HFFc6 (cell line): ENCODE results near the gene OXNAD1. TPM values are rescaled to one million over a fixed set of nuclear protein-coding genes. Genes with fewer than 3 reads are reported as not detected.

Source experiments
- DNase-seq: peaks from one replicate; pipeline ENCODE4 v3.0.0-alpha.2; 2018
- H3K27ac Mint-ChIP-seq: 2 replicates; pipeline ENCODE4 v1.8.0; 2020; ENCODE audit warnings: mild to moderate bottlenecking, mixed read lengths
- H3K27me3 Mint-ChIP-seq: 2 replicates; pipeline ENCODE4 v1.8.0; 2021; ENCODE audit warnings: mild to moderate bottlenecking, moderate library complexity, mixed read lengths; ENCODE audit not compliant: insufficient read depth
- H3K36me3 Mint-ChIP-seq: 2 replicates; pipeline ENCODE4 v1.8.0; 2021; ENCODE audit warnings: low read depth, mixed read lengths
- H3K4me1 Mint-ChIP-seq: 2 replicates; pipeline ENCODE4 v1.8.0; 2020; ENCODE audit warnings: low read depth, mixed read lengths
- H3K4me3 Mint-ChIP-seq: 2 replicates; pipeline ENCODE4 v1.8.0; 2020; ENCODE audit warnings: mild to moderate bottlenecking, moderate library complexity, mixed read lengths
- H3K9me3 Mint-ChIP-seq: 2 replicates; pipeline ENCODE4 v1.8.0; 2020; ENCODE audit warnings: mild to moderate bottlenecking, mixed read lengths
- CTCF ChIP-seq: fragments of 200-600 bp; sonication (generic); IDR thresholded peaks from 2 replicates; pipeline ENCODE4 v1.5.0; 2021; ENCODE audit warnings: antibody characterized with exemption, mild to moderate bottlenecking
- total RNA-seq, 6 experiments: library from RNA; stranded (reverse); fragmentation: NEBNext Ultra II Directional; extraction: Animal tissue kit (Norgen Biotek cat#: 25700); gene quantifications; 2 replicates in 1 of 6; 3 replicates in 5 of 6; pipeline ENCODE4 v1.2.3, GENCODE V29; 2021

The OXNAD1 gene
- total RNA-seq, 6 experiments from 2014 or later, result 6.4 to 8.7 (median 8.1) TPM

DNA sequence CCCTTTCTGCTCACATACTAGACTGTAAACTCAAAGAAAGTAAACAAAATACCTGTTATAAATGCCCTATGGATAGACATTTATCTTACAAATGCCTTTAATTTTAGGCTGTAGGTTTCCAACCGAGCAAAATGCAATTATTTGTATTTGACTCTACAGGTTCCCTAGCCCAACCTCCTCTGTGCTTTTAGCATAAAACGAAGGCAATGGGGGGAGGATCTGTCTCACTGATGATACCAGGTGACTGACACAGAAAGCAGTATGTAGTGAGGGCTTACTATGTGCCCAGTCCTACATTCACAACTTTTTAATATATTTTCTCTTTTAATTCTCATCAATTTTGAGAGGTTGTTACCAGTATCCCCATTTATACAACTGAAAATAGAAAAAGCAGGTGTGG lies 87.4 kb downstream of the OXNAD1 start:
- Mint-ChIP-seq H3K4me1 (peaks cover 46% of the 10 kb centered on the region), H3K27me3 (peaks cover 2% of the 10 kb centered on the region), H3K27ac (no peak overlapping the region), H3K9me3 (no peaks in the 10 kb centered on the region), H3K4me3 (no peak overlapping the region), H3K36me3 (peaks cover 34% of the 10 kb centered on the region)
- no peak for TF ChIP-seq CTCF
- DNase-seq, result no peak

DNA sequence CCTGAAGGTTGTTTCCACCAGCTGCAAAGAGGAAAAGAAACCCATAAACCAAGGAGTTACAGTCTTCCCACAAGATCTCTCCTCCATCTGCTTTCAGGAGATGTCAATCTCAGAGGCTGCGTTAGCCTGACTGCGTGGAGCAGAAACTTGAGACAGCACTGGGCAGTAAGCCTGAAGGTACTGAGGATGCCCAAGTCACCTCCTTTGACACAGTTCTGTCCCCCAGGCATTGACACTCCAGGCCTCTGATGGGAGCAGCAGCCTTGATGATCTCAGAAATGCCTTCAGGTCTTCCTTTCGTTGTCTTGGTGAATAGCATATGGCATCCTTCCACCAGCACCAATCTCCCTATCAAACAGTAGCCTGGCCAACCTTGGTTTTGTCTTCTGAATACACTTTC lies 89.3 kb downstream of the OXNAD1 start:
- TF ChIP-seq CTCF, result no peak
- peaks cover 48% of the 10 kb centered on the region for H3K4me1 Mint-ChIP-seq
- peaks cover 30% of the 10 kb centered on the region; the same call in 1 of the 2 replicates for H3K36me3 Mint-ChIP-seq
- H3K27me3 Mint-ChIP-seq, result peaks cover 2% of the 10 kb centered on the region; the same call in 1 of the 2 replicates
- no peak overlapping the region for H3K27ac Mint-ChIP-seq
- H3K9me3 Mint-ChIP-seq, result no peaks in the 10 kb centered on the region
- DNase-seq, result no peak
- no peak overlapping the region for H3K4me3 Mint-ChIP-seq

Other genes starting within 250 kb of the OXNAD1 start
- 1 to 10 TPM; 5.5 to 7.2 (median 6.4) TPM for gene GALNT15, start 90.5 kb upstream of the OXNAD1 start, total RNA-seq
- 10 to 100 TPM; 35.5 to 49.8 (median 44.3) TPM for gene DPH3, start 269 bp upstream of the OXNAD1 start, total RNA-seq
- 10 to 100 TPM; 53.4 to 62.4 (median 57.4) TPM for gene RFTN1, start 248.5 kb downstream of the OXNAD1 start, total RNA-seq